Superior temporal gyrus (tissue), 1 donor: ENCODE measurements around the gene RAB37.

Source experiments
- DNase-seq: peaks from one replicate; pipeline ENCODE4 v3.0.0-alpha.2; 2016; ENCODE audit errors: extremely low spot score

The RAB37 gene

DNA sequence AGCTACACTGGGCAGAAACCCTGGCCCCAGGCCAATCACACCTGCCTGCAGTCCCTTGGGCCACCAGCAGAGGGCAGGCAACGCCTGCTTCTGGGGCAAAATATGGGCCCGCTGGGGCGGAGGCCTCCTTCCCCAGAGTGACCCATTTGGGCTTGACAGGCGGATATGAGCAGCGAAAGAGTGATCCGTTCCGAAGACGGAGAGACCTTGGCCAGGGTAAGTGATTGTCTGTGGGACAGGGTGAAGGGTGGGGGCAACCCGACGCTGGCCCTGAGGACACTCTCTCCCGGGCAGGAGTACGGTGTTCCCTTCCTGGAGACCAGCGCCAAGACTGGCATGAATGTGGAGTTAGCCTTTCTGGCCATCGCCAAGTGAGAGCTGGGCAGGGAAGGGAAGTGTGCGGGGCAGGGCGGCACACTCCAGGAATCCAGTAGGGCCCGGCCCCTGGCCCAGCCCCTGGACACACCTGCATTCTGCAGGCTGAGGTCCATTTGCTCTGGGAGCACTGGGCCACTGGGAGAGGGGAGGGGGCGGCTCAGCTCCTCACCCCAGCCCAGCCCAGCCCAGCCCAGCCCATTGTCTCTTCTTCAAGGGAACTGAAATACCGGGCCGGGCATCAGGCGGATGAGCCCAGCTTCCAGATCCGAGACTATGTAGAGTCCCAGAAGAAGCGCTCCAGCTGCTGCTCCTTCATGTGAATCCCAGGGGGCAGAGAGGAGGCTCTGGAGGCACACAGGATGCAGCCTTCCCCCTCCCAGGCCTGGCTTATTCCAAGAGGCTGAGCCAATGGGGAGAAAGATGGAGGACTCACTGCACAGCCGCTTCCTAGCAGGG lies 7.9 kb downstream of the RAB37 start:
- DNase-seq: peak; percentile 90

DNA sequence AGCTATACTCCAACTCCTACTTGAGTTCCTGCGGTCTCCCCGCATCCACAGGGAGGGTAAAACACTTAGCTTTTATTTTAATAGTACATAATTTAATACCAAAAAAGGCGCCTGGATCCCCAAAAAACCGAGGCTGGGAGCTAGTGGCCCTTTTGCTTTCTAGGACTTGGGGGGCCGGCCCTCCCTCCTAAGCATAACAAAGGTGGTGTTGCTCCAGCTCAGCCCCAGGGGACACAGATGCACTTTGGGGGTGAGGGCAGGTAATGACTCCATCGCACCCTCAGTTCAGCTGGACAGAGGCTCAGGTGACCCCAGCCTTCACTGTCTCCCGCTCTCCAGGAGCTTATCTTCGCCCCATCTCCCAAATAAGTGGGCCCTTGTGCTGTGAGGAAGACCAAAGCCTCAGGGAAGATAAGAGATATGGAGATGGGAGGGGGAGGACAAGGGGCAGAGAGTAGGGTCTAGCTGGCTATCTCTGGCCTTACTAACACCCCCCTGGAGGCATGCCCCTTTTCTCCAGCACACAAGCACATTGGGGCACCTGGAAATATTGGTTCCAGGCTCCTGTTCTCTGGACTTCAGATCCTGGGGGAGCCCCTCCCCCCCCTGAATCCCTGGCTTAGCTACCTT lies 8.6 kb downstream of the RAB37 start:
- no peak for DNase-seq

DNA sequence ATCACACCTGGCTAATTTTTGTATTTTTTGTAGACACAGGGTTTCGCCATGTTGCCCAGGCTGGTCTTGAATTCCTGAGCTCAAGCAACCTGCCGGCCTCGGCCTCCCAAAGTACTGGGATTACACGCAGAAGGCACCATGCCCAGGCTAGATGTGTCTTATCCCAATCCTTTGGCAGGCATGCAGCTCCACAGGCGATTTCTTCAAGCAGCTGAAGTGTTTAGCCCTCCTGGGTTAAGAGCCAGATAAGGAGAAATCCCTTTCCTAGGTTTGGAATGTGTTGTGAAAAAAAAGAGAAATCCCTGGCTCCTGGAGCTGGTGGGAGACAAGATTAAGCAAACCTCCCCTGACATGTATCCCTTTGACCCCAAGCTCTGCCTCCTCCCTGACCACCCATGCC lies 9.3 kb downstream of the RAB37 start:
- DNase-seq: no peak

DNA sequence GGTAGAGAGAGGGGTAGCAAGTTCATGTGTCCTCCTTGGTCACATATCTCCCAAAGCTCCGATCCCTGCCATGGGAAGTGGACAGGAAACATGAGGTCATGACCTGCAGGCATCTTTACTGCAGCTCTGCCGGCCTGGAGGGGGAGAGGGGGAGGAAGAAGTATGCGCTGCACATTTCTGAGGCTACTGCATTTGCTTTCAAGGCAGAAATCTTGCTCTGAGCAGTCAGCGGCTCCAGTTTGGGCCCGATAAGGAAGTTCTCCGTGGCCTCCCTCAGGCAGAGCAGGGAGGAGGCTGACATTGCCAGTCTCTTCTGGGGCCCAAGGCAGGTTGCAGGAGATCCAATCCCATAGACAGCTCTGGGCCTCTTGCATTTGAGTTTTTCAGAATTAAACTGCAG lies 9.9 kb downstream of the RAB37 start:
- DNase-seq: no peak

DNA sequence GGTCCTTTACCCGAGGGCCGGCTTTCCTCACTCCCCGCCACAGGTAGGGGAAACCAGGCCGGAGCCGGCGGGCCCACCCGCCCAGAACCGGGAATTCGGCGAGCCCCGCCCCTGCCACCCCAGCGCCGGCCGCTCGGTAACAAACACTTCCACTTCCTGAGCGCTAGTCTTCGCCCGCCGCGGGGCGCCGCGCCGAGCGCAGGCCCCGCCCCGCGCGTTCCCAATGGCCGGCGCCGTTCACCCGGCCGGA lies 11.1 kb downstream of the RAB37 start:
- no peak for DNase-seq

DNA sequence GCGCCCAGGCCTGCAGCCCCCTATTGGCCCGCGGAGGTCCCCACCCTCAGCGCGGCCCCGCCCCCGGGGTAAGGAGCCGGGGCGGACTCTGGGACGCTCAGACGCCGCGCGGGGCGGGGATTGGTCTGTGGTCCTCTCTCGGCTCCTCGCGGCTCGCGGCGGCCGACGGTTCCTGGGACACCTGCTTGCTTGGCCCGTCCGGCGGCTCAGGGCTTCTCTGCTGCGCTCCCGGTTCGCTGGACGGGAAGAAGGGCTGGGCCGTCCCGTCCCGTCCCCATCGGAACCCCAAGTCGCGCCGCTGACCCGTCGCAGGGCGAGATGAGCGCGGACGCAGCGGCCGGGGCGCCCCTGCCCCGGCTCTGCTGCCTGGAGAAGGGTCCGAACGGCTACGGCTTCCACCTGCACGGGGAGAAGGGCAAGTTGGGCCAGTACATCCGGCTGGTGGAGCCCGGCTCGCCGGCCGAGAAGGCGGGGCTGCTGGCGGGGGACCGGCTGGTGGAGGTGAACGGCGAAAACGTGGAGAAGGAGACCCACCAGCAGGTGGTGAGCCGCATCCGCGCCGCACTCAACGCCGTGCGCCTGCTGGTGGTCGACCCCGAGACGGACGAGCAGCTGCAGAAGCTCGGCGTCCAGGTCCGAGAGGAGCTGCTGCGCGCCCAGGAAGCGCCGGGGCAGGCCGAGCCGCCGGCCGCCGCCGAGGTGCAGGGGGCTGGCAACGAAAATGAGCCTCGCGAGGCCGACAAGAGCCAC lies 11.6 kb downstream of the RAB37 start, which contains the start of gene NHERF1:
NHERF1 (plus strand) TSS at position 100 of the 750 bp plus-strand sequence; CDS start at position 319, 219 bp downstream.
- DNase-seq: peak; percentile 92

DNA sequence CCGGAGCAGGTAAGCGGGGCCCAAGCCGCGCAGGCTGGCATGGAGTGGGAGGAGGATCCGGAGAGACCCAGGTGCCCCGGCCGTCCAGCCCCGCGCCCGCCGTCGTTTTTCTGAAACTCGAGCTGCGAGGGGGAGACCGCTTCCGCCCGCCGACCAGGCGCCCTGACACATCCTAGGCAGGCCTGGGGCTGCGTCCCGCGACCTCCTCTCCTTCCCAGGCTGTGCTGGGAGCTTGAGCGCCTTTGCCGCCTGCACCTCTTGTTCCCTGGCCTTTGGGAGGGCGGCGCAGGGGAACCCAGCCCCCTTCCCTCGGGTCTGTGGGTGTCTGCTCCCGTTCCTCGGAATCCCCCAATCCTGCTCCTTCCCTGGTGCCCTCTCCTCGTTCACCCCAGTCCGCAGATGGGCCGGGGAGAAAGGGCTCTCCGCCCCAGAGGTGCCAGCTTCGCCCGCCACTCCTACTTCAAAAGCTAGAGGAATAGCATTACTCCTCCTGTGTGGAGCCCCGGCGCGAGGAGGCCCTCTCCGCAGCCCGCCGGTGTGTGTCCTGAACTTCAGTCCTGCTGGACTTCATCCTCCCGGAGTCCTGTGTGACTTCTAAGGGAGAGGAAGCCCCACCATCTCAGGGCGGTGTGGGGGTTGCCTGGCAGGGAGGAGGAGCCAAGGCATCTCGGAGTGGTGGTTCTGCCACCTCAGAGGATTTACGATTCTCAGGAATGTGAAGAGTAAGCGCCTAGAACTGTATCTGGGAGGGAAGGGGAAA lies 12.4 kb downstream of the RAB37 start:
- no peak for DNase-seq

DNA sequence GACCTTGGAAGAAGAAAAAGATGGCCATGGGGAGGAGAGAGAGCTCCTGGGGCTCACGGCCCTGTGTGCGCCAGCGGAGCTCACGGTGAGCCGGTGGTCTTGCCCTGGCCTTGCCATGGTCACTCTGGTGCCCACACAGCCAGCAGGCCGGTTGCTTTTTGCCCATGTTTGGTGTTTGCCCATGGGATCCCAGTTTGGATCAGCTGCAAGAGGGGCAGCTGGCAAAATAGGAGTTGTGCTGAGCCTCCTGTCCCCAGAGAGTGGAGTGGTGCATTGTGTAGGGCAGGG lies 12.9 kb downstream of the RAB37 start:
- no peak for DNase-seq

DNA sequence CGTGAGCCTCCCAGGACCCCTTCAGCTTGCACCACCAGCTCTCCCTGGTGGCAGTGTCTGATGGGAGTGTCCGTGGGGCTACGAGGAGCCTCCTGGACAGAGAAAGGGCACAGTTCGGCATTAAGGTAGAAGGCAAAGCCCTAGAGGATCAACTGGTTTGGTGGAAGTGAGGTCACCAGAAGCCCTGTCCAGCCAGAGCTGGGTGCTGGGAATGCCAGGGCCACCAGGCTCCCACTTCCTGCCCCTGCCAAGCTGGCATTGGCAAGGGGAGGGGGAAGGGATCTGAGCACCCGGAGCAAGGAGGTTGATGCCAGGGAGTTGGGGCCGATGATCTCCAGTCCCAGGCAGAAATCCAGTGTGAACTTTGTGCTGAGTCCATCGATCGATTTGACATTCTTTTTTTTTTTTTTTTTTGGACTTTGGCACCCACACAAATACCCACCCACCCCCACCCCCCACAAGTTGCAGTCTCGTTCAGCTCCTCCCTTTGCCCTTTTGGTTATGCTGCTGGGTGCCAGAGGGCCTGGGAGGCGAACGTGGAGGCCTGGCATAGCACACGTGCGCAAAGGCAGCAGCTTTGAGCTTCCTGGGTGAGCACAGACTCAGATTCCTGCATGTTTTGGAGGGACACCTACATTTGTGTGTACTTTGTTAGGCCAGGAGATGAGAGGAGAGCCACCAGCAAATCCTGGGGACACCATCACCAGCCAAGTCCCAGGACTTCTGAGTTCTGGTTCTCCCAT lies 13.4 kb downstream of the RAB37 start:
- peak; percentile 41 for DNase-seq

DNA sequence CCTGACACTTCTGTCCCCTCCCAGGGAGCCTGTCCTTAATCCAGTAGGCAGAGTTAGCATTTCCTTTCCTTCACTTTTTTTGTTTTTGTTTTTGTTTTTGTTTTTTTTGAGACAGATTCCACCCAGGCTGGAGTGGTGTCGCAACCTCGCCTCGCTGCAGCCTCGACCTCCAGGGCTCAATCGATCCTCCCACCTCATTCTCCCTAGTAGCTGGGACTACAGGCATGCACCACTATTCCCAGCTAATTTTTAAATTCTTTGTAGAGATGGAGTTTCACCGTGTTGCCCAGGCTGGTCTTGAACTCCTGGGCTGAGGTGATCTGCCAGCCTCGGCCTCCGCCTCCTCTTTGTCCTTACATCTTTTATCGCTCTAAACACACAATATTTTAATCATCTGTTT lies 15.4 kb downstream of the RAB37 start:
- no peak for DNase-seq

DNA sequence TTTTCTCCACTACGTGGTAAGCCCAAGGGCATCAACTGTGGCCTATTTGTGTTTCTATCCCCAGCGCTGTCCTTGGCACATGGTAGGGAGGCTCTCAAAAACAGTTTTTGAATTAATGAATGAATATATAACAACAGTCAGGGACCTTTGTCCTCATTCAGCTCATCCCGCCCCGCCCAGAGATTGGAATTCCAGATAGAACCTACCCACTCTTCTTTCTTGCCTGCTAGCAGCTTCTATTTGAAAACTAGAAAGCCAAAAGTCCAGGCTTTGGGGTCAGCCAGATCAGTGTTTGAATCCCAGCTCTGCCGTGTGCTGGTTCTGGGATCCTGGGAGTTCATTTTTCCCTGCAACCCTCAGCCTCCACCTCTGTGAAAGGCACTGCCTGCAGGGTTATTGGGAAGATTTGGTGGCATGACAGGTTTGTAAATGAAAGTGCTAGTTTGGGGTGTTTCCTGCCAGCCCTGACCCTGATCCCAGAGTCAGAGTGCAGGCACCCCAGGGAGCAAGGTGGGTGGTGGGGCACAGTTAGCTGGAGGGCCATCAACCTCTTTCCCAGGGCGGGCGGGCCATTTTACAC lies 15.9 kb downstream of the RAB37 start:
- DNase-seq: no peak

DNA sequence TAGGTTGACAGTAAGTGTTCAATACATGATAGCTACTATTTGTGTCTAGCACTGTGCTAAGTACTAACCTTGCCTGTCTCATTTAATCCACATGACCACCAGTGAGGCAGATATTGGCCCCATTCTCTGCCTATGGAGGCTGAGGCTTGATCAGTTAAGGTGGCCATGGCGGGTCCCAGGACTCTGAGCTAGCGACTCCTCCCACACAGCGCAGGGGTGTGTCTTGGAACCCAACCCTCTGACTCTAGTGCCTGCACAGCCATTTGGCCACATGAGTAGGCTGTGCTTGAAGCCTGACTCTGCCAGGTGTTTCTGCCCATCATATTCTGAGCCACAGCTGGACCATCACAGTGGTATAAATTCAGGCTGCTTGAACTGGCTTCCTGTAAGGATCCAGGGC lies 17.8 kb downstream of the RAB37 start:
- DNase-seq: no peak

DNA sequence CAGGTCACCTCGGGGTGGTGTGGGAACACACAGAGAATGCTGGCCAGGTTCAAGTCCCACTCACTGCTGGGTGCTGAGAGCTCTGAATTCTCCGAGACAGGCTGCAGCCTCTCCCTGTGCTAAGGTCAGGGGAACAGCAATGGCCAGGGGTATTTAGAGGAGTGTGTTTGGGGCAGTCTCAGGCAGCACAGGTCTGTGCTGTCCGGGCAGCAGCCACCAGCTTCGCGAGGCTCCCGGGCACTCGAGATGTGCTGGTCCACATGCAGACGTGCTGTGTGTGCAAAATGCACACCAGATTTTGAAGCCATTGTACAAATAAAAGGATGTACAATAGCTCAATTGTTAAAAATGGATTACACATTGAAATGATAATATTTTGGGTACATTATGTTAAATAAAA lies 18.5 kb downstream of the RAB37 start:
- no peak for DNase-seq

DNA sequence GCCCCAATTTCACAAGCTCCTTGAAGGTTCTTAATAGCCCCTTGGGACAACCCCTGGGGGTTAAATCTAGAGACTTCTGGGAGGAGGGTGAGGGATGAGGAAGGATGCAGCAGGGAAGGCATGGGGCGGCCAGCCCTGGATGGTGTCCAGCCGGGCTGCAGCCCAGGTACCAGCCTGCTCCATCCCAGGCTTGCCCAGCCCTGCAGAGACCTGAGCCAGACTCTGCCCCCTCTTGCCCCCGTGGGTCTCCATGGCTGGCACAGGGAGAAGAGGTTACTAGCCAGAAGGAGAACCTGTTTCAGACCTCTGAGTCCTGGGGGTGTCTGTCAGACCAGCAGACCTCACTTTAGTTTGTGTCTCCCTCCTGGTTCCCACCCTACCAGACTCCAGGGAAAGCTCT lies 19.8 kb downstream of the RAB37 start:
- DNase-seq: no peak

DNA sequence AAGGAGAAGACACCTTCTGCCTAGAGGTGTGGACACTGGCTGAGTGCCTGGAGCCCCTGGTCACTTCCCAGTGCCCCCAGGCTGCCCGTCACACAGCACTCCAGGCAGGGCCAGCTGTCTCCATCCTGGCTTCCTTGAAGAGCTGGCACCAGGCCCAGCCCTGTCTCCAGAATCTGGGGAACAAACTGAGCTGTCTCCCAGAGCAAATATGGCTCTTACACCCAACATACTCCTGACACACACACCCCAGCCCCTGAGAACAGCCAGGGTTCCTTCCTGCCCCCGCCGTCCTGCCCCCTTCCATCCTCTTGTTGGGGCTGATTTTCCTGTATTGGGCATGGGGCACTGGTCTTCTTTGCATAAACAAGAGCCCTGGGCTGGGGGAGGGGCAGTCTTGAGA lies 20.4 kb downstream of the RAB37 start:
- DNase-seq: no peak

DNA sequence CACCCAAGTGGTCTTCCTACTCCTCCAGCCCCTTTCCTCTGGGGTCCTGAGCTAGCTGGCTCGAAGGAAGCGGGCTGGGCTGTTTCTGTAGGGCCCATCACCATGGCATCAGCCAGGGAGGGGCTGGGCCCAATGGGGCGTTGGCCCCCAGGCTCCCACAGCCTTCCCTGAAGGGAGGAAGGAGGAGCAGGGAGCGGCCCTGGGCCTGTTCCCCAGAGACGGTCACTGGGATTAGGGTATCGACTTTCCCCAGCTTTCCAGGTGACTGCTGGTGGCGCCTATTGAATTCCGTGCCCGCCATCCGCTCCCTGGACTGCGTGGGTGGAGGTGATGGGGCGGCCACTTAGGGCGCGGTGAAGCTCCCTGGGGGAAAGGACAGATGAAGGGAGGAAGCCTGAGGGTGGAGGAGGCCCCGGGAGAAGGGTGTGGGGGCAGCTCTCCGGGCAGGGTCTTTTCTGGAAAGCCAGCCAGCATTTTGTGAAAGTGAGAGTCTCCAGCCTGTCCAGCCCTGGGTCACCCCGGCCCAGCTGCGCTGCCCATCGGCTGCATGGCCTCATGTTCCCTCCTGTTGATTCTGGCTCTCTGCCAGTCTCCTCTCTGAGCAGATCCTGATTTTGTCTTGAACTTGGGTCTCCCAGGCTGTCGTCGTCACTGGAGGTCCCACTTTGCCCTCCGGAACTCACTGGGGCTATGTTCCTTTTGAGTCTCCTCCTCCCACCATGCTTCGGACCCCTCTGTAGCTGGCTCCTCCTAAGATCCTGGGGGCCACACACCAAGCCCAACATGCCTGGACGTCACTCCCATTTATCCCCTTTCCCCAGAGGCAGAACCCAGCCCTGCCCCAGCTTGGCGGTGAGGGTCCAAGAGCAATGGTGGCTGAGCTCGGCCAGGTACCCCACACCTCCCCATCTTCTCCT lies 21.1 kb downstream of the RAB37 start:
- no peak for DNase-seq

DNA sequence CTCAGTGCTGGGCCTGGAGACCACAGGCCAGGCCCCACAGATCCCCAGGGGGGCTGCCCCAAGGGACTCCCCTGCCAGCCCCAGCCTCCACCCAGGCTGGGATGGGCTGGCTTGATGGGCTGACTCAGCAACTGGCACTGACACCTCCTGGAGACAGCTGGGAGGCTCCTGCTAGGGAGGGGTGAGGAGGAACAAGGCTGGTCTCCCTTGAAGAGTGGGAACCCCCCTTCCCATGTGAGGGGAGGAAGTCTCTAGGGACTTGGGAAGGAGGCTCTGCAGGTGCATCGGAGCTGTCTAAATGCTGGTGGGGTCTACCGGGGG lies 21.8 kb downstream of the RAB37 start:
- DNase-seq: no peak

DNA sequence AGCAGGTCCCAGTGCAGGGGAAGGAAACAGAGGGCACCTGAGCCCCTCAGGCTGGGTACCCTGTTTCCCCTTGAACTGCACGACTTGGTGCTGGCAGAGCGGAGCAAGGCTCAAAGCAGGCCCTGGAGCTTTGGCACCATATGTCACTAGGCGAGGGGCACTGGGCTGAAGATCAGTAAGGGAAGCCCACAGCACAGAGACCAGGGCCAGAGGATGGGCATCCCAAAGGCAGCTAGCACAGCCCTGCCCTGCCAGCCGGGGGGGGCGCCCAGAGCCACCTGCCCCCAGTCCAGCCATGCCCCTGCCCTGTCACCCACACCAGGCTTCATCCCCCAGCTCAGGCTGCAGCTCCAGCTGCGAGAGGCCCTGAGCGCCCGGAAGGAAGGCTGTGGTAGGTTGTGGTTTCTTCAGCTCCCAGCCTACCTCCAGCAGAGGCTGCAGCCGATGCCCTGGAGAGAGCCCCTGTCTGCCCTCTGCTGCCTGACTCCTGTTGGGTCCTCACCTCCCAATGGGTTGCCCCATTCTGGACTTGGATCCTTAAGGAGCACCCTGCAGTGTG lies 22.3 kb downstream of the RAB37 start:
- DNase-seq: no peak

DNA sequence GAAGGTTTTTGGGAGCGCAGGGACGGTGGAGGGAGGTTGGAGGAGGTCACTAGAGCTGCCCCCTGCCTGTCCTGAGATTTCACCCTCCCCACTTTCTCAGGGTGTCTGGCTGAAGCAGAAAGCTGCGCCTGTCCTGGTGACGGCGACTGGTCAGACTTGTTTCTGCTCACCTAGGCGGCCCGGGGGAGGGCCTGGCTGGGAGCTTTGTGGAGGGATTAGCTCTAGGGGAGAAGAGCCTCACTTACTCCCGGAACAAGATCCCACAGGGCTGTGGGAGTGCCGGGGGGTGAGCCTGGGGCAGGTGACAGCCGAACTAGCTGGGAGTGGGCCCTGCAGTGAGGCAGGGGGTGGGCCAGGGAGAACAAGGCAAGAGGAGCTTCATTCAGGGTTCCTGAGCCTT lies 22.9 kb downstream of the RAB37 start:
- DNase-seq: no peak
